Measurements from ENCODE around the gene SHISA9.

Gene SHISA9

DNA sequence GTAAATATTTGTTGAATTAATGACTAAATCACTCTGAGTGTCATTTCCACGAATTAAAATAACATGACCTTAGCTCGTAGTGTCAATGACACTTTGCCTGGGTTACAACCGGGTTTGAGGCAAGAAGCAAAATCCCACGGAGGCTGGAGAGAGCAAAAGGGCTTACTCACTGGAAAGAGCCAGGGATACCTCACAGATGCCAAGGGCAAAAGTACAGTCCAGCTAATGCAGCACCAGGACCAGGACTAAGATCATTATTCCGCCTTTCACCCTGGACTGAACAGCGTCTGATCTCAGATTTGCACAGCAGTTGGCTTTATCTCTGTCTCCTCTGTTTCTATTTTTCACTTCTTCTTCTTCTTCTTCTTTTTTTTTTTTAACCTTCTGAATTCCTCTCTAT lies 175.5 kb downstream of the SHISA9 start:
- DNase-seq (ENCODE audit: low spot score), result no peak

DNA sequence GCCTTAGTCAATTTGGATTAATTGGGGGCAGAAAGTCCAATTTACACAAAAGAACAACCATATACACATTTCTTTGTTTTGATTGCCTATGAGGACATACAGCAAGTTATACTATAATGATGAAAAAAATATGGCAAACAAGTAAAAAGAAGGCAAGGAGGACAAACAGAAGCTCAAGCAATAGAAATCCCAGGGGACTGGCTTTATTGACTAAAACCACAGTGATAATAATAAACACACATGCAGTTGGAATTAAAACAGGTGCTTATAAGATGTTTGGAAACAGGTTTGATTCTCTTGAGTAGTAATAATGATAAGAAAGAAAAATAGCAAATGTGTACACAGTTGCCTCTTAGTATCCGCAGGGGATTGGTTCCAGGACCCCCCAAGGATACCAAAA lies 176.4 kb downstream of the SHISA9 start:
- no peak for DNase-seq (ENCODE audit: low spot score)

DNA sequence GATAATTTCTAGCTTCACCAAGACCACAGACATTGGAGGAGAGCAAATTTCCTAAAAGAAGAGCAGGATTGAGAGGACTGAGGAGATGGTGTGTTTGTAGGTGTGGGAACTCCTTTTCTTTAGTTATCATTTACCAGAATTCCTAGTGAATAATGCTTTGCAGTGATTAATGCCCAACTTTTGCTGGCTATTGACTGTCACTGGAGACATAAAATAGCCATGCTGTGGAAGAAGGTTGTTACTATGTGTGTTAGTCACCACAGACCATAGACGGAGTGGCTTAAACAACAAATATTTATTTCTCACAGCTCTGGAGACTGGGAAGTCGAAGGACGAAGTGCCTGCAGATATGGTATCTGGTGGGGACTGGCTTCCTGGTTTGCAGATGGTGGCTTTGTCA lies 179.1 kb downstream of the SHISA9 start:
- DNase-seq (ENCODE audit: low spot score), result no peak

DNA sequence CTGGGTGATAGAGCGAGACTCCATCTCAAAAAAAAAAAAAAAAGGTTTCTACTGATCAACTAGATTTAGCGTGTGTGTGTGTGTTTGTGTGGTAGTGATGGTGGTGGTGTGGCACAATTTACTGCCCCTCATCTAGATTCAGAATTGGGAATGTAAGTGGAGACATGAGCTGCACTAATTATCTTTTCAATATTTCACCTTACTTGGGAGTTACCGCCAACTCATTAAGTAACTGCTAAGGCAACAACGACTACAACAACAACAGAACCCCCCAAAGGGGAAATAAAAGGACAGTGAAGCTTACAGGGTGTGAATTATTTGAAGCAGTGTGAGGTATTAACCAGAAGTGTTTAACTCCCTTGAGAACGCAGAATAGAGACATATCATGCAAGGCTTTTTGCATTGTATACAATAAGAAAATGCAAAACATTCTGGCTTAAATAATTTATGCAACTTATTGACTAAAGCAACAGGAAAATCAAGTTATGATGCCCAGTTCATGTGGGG lies 180.5 kb downstream of the SHISA9 start:
- no peak for DNase-seq (ENCODE audit: low spot score)

DNA sequence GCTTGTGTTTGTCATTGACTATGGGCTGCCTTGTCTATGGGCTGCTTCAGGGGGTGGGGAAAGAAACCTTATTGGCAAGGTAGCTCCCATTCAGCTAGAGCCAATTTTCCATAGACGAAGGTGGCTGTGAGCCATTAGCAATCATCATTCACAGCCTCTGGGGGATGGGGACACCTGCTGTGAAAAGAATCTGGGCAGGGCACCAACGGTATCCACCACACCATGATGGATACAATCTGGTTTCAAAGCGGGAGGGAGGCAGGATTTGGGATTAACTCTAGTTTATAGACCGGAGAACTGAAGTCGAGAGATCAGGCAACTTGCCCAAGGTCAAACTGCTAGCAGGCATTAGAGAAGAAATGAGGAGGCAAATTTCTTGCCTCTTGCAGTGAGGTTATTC lies 182.3 kb downstream of the SHISA9 start:
- no peak for DNase-seq (ENCODE audit: low spot score)

DNA sequence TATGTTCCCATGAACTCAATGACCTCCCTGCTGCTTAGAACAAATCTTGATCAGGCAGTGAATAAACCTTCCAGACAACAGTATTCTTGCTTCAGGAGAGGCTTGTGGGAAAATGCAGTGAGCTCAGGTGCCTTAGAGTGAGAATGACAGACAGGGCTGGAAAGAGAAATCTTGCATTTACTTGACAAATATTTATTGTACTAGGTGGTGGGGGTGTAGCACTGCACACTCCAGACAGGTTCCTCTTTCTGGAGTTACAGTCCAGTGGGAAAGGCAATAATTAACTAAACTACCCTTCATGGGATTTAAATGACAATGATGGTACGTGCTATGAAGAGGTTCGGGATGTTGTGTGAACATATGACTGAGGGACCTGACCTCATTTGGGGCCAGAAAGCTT lies 182.9 kb downstream of the SHISA9 start:
- DNase-seq (ENCODE audit: low spot score), result no peak

DNA sequence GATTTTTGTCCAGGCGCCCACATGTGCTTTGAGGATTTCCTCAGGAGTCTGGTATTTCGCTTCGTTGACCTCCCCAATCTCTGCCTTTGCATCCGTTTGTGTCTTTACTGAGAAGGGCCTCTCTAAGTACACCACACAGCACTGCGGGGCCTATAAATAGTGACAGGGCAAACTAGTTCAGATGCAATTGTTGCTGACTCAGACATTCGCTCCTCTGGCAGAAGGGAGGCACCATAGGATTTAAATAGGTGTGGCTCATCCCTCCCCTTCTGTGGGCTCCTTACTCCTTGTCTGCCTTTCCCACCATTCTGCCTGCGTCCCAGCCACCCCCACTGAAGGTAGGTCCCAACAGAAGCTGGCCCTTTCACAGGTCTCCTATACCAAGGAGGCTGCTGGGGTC lies 192.3 kb downstream of the SHISA9 start:
- no peak for DNase-seq (ENCODE audit: low spot score)

DNA sequence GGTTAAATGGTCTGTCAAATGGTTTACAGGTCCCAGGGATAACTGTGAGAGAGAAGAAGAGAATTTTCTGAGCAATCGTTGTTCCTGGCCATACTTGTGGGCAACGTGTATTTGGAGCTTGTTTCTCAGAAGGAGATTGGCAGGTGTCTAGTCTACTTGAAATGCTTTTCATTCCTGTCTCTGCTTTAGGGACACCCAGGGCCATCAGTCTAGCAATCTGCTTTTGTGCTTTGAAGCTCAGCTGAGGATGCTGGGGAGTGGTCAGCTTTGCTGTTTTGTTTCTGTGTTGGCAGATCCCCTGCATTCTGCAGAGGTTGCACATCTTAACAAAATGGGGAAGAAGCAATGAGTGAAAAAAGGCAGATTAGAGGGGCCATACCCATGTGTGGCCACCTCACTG lies 193.7 kb downstream of the SHISA9 start:
- no peak for DNase-seq (ENCODE audit: low spot score)

DNA sequence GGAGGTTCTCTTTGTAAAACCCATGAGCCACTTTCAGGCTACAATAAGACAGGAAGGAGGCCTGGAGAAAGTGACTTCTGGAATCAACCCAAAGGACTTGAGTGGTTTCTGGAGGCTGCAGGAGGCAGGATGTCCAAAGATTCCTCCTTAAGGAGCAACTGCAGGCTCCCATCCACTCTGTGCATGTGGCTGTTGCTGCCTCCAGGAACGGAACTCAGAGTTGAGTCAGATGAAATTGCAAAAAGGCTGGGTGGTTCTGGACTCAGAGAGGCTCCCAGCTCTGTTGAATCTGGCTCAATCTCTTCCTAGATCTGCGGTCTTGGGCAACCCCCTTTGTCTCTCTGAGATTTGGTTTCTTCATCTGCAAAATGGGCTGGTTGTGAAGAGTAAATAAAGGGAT lies 197.1 kb downstream of the SHISA9 start:
- no peak for DNase-seq (ENCODE audit: low spot score)

DNA sequence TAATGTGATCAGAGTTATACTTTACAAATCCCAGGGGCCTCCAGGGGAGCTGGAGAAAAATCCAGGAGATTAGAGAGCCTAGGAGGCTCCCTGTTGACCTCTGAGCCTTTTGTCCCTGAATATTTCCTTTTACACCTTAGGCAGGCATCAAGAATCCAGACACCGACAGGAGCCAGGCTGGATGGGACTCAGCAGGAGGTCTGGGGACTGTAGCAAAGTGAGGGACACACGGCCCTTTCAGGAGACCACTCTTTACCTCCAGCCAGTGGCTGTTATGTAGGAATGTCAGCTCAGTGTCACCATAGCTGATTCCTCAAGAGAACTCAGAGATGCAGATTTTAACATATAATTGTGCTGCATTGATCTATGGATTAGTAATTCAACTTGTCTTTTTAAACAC lies 198.4 kb downstream of the SHISA9 start:
- DNase-seq (ENCODE audit: low spot score), result no peak

DNA sequence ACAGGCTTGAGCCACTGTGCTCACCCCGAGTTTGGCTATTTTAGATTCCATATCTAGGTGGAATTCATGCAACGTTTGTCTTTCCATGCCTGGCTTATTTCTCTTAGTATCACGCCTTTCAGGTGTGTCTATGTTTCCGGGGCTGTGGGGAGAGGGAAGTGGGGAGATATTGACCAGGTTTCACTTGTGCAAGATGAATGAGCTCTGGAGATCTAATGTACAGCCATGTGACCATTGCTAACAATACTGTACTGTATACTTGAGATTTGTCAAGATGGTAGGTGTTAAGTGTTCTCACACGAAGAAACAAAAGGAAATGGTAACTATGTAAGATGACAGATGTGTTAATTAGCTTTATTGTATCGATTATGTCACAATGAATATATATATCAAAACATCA lies 199.6 kb downstream of the SHISA9 start:
- no peak for DNase-seq (ENCODE audit: low spot score)

DNA sequence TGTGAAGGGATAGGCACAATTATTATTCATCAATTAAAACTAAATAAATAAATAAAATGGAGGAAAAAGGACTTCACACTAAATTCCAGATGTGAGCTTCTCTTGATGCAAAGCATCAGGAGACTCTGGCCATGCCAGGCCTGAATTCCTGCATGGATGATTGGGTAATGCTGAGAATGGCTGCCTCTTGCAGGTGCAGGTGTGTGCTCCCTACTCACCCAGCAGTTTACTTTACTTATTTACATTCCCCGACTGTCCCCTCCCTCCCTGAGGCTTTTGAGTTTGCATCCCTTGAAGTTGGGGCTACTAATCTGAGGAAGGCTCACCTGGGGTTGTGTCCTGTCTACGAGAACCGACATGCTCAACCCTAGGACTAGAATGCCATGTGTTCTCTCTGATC lies 200.4 kb downstream of the SHISA9 start:
- DNase-seq (ENCODE audit: low spot score), result no peak

DNA sequence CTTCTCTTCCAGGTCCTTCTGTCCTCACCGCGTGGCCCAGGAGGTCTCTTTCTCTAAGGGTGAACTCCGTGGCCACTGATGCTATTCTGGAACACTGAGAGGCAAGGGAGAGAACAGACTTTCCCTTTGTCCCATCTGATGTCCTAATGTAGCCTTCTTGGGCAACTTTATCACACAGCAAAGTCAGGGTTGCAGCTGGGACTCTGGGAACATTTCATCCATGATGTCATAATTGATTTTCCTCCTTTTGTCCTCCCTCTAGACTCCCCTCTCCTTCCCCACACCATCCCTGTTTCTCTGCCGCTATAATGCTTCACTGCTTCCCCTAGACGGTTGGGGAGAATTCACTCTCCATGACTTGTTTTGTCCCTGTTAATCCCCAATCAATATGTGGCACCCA lies 201.0 kb downstream of the SHISA9 start:
- DNase-seq (ENCODE audit: low spot score), result no peak

DNA sequence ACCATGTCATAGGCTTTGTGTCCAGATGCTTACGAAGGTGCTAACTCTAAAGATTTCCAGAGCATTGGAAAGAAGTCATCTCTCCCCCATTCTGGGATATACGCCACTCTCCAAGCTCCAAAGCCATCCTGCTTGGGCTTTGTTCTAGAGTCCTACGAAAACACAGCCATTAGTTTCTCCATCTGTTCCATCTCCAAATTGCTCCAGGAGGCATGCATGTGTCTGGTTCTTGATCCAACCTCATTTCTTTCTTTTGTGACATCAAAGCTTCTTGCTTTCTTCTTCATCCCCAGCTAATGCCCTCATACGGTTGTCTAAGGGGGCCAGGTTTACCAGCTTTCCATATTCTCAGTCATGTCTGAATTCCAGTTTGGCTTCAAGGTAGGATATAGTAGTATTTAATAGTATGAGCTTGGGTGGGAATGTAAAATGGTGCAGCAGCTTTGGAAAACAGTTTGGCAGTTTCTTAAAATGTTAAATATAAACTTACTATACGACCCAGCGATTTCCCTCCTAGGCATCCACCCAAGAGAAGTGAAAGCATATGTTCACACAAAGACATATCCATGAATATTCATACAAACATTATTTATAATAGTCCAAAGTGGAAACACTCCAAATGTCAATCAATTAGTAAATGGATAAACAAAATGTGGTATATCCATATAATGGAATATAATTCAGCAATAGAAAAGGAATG lies 202.6 kb downstream of the SHISA9 start:
- DNase-seq (ENCODE audit: low spot score), result no peak

DNA sequence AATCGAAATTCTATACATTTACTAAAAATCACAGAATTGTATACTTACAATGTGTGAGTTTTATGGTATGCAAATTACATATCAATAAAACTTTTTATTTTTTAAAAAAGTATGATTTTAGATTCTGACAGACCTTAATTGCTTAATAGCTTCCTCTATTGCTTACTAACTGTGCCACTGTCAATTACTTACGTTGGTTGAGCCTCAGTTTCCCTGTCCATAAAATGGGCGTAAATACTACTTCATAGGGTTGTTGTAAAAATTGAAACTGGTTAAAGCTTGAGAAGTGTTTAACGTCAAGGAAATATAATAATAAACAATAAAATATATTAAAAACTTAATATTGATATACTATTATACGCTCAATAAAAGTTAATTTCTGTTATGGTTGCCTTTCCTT lies 203.4 kb downstream of the SHISA9 start:
- DNase-seq (ENCODE audit: low spot score), result no peak

DNA sequence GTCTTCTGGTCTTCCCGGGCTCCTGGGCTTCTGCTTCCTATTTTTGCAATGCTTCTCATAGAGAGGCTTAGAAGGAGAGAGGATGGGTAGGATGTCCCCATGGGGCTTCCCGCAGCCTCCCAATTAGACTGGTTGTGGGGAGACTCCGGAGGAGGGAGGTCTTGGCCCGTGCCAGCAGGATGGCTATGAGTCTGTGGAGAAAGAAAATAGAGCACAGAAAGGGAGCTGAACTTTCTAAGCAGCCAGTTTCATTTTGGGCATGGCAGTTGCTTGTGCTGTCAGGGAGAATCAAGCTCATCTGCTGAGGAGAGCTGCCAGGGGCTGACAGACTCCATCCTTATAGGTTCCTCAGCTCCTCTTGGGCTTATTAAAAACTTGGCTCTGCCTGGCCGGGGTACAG lies 204.0 kb downstream of the SHISA9 start:
- DNase-seq (ENCODE audit: low spot score), result no peak

DNA sequence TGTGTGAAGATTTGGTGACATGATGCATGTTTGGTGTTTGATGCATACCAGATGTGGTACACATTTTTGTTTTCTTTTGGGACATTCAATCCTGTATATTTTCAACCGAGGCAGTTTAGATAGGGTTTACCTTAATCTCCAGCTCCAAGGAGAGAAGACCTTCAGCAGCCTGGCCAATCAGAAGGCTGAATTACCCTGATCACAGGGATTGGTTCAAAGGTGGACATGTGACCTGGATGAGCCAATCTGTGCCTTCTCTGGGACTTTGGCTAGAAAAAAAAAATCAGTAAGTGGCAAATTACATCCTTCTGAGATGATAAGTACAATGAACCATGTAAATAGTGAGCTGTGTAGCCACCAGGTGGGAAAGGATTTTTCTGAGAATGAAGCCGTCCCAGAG lies 205.1 kb downstream of the SHISA9 start:
- no peak for DNase-seq (ENCODE audit: low spot score)

DNA sequence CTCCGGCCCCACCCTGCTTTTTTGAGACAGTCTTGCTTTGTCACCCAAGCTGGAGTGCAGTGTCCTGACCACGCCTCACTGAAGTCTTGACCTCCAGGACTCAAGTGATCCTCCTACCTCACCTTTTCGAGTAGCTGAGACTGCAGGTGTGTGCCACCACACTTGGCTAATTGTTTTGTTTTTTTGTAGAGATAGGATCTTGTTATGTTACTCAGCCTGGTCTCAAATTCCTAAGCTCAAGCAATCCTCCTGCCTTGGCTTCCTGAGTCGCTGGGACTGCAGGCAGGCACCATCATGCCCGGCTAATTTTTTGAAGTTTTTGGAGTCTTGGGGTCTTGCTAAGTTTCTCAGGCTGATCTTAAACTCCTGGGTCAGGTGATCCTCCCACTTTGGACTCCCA lies 206.7 kb downstream of the SHISA9 start:
- DNase-seq (ENCODE audit: low spot score), result no peak

DNA sequence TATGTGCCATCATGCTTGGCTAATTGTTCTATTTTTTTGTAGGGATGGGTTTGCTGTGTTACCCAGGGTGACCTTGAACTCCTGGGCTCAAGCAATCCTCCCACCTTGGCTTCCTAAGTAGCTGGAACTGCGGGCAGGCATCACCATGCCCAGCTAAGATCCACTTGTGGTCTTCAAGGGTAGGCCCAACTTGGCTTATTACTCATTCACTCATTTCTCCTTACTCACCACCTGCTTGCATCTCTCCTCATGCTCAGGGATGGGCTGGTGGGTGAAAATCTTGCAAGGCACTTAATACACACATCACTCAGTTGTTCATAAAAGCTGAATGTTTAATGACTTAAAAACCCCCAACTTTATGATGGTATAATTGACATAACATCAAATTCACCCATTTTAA lies 207.8 kb downstream of the SHISA9 start:
- no peak for DNase-seq (ENCODE audit: low spot score)

DNA sequence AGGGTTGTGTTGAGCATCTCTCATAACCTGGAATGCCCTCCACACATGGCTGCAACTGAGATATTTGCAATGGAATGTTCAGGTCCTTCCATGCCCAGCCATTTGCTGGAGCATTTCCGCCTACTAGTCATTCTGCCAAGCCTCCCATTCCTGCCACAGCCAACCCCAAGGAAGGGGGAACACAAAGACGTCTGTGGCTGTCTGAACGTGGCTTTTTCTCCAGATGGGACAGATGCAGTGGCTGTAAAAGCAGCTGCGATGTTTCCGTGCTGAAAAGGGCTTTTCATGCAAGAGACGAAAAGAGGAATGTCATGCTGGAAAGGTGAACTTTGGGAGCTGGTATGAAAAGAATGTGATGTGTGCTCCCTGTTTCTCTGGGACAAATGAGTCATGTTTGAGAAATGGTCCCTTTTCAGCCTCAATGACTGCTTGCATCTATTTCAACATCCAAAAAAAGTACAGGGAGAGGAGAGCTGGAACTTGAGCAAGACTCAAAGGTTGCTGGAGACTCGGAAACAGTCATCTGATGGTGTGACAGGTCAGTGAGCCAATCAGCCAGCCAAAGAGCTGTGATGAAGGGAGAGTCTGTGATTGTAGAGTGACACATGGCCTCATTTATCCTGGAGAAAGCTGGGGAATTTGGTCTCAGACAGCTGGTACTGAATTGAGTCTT lies 208.9 kb downstream of the SHISA9 start:
- DNase-seq (ENCODE audit: low spot score), result no peak

DNA sequence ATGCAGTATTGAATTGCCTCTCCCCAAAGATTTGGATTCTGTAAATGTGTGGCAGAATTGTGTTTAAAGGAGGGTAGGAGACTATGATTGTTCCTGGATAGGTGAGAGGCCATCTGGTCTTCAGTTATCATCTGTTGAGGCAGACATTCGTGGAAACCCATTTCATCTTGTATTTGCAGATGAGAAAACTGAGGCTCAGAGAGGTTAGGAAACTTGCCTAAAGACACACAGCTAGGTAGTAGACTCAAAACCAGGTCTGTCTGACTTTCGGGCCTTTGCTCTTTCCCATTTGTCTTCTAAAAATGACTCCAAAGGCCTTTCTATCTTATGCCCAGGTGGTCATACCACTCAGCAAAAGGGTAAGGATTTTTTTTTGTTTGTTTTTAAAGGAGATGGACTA lies 210.3 kb downstream of the SHISA9 start:
- DNase-seq (ENCODE audit: low spot score), result no peak

DNA sequence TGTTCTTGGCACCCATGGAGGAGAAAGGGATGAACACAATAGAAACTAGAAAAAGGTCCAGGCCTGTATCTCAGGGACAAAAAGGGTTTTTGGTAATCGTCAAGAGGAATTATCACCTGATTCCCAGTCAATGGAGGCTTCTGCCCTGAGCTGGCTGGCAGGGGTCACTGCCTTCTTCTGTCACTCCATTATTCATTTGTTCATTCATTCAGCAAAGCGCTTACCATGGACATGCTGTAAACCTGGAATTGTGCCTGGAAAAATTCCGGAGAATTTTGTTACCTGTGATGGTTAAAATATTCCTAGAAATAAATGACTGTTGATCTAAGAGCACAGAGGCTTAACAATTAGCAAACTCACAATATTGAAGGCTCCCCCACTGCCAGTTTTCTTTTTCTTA lies 212.3 kb downstream of the SHISA9 start:
- DNase-seq (ENCODE audit: low spot score), result no peak

DNA sequence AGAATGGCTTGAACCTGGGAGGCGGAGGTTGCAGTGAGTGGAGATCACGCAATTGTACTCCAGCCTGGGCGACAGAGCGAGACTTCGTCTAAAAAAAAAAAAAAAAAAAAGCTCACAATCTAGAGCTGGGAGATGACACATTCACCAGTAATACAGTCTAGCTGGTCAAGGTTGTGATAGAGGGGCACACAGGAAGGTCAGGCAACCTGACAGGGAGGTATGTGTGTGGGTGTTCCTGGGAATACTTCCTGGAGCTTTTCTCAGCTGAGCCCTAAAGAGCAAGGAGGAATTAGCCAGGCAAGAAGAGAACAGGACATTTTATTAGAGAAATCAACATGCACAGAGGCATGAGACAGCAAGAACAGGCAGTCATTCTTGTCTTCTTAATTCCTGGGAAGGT lies 216.7 kb downstream of the SHISA9 start:
- DNase-seq (ENCODE audit: low spot score), result no peak

DNA sequence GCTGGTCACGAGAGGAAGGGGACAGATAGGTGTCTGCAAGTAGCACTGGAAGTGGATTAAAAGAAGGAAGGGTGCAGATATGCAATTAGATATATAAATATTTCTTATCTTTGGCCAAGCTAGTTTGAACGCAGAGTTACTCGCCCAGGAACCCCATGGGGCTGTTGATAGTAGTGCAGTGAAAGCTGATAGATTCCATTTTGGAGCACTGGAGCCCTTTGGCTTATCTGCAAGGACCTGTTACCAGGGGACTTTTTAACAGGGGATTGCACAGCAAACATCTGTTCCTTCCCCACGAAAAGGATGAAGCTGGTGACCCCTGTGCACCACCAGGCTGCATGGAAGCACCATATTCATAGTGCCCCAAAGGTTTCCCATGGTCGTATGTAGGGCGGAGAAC lies 218.7 kb downstream of the SHISA9 start:
- DNase-seq (ENCODE audit: low spot score), result no peak

Measured in hematopoietic multipotent progenitor cell treated with erythropoietin and hydrocortisone succinate and interleukin-3 and kit ligand, for 15 days (in vitro differentiated cells).